Measurements from ENCODE around the gene TEX10.
"Not testable (repeated sequence)": the region's sequence is repeated elsewhere in the genome, so short reads cannot be mapped to it uniquely, and the experiment has no call there.

Gene TEX10

DNA sequence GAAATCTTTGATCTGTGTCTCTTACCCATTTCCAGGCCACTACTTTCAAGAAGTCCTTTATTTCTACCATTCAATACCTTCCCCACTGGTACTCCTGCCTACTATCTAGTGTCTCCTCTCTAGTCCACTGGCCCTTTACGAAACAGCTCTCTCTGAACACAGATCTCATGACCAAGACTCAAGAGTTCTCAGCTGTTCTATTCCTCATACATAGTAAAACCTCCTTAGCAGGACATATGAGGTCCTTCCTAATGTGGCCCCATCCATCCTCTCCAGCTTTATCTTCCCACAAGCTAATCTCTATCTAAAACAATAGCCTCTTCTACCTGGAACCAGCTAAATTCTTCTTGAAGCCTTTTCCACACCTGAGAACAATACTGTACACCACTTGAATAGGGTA lies 2.6 kb downstream of the TEX10 start:
- DNase-seq (ENCODE audit: low read depth) = no peak

DNA sequence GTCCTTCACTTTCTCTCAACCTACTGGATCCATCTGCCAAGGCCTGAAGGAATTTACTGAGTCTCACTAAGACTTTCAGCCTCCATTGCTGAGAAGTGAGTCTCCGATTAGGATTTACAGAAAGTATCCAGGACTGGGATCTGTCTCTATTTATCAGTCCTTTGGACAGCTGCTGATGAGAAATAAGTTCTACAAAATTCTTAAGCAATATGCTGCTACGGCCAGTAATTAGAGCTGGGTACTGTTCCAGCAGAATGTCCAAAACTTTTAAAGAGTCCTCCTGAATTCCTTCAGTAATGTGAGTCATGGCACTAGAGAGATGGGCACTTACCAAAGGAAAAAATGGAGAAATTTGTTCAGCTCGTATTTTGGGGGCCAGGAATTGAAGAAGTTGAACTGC lies 5.9 kb downstream of the TEX10 start:
- no peak for DNase-seq (ENCODE audit: low read depth)

DNA sequence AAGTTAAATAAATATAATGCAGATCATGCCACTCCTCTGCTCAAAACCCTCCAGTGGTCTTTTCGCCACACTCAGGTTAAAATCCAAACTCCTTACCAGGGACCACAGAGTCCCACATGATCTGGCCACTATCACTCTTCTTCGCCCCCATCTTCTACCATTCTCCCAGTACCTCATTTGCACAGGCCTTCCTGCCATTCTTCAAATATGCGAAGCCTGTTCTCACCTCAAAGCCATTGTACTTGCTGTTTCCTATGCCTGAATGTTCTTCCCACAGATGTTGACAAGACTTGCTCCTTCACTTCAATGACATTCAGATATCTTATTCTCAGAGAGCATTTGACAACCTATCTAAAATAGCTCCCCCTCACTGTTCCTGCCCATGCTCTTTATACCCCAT lies 10.9 kb downstream of the TEX10 start:
- no peak for DNase-seq (ENCODE audit: low read depth)

DNA sequence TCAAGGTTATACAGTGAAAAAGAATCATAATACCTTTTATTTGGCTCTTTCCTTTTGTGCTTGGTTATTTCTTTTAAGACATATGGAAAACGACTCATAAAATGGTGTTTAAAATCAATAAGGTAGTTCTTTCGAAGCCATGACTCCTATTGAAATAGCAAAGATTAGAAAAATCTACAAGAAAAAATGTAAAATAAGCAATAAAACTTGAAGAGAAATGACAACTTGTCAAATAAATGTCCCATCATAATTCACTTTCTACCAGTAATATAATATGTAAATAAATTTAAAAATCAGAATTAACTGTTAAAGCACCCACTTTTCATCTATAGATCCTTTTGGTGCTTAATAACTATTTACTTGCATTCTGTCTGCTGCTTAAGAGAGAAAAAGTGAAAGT lies 12.5 kb downstream of the TEX10 start:
- DNase-seq (ENCODE audit: low read depth) = no peak

DNA sequence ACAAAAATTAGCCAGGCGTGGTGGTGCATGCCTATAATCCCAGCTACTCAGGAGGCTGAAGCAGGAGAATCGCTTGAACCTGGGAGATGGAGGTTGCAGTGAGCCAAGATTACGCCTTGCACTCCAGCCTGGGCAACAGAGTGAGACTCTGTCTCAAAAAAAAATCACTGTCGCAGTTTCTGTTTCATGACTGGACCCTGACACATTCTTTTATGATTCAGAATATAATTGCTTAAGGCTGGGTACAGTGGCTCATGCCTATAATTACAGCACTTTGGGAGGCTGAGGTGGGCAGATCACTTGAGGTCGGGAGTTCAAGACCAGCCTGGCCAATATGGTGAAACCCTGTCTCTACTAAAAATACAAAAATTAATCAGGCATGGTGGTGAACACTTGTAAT lies 14.0 kb downstream of the TEX10 start:
- not testable (repeated sequence) for DNase-seq (ENCODE audit: low read depth)

DNA sequence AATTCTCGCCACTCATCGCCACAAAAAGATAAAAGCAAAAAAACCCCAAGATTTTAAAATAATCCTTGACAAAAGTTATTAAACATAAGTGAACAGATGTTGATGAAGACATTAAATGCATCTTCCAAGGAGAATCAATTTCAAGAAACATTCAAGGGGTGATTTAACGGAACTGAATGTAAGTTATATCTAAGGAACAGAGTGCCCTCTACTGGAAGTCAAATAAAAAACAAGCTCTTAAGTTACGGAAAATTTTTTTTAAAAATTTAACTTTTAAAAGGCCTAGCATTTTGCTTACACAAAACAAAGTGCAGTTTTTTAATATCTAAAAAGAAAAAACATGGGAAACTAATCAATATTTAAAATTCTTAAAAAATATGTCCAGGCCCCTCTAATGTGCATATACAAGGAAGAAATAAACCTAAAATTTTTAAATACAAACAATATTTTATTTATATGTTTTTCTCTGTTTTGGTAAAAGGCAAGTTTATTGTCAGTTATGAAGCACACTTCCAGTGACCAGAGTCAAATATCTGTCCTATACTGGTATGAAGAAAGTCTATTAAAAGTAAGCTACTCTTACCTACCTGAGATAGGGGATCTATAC lies 28.0 kb downstream of the TEX10 start:
- peak; percentile 34 for DNase-seq (ENCODE audit: low read depth)

DNA sequence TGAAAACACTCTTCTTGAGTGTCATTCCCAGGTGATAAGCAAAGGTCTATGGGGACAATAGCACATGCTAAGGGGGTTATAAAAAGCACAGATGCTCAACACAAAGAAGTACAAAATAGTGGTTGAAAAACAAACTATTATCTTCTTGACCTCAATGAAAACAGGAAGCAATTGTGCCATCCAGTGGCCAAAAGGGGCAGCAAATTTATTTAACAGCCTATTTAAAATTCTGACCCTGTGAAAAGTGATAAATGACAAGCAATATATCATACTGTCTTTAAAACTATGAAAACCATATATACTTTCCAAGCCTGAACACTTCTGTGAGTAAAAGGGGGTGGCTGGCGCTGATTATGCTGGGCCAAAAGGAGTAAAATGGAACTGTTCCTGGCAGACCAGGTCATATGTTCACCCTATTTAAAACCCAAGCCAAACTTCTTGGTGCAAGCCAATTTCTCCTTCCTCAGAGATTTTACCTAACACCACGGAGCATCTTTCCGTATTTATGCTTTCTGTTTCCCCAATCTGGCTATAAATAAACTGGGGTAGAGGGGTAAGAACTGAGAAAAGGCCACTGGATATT lies 29.7 kb downstream of the TEX10 start:
- DNase-seq (ENCODE audit: low read depth) = no peak

DNA sequence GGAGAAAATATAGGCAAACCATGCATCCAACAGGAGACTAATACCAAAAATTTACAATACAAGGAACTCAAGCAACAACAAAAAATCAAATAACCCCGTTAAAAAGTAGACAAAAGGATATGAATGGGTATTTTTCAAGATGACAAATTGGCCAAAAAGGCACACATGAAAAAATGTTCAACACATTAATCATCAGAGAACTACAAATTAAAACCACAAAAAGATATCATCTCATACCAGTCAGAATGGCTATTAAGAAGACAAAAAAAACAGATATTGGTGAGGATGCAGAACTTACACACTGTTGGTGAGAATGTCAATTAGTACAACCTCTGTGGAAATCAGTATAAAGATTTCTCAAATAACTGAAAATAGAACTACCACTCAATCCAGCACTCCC lies 35.0 kb downstream of the TEX10 start:
- DNase-seq (ENCODE audit: low read depth) = no peak

DNA sequence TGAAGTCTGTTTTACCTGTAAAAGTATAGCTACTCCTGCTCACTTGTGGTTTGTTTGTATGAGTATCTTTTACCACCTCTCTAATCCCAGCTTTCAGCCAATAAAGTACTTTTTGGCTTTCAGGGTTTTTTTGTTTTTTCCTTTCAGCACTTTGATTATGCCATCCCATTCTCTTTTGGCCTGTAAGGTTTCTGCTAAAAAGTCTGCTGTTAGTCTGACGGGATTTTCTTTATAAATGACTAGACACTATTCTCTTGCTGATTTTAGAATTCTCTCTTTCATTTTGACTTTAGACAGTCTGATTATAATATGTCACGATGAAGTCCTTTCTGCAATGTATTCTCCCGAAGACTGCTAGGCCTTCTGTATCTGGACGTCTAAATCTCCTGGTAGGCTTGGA lies 37.2 kb downstream of the TEX10 start:
- DNase-seq (ENCODE audit: low read depth) = no peak

DNA sequence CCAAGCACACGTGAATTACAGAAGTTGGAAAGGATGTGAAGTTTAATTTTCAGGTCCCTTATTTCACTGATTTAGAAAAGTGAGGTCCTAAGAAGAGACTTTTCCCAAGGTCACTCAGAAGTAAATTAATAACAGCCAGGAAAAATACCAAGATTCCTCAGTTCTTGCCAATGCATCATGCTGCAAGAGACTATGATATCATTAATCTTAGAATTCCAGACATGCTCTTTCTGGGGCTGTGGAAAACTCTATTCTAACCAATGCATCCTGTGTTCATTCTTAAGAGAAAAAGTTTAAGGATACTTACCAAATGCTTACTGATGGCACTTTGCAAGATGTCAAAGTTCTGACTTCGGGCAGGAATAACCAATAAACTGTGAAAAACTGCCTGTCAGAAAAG lies 42.8 kb downstream of the TEX10 start:
- no peak for DNase-seq (ENCODE audit: low read depth)

DNA sequence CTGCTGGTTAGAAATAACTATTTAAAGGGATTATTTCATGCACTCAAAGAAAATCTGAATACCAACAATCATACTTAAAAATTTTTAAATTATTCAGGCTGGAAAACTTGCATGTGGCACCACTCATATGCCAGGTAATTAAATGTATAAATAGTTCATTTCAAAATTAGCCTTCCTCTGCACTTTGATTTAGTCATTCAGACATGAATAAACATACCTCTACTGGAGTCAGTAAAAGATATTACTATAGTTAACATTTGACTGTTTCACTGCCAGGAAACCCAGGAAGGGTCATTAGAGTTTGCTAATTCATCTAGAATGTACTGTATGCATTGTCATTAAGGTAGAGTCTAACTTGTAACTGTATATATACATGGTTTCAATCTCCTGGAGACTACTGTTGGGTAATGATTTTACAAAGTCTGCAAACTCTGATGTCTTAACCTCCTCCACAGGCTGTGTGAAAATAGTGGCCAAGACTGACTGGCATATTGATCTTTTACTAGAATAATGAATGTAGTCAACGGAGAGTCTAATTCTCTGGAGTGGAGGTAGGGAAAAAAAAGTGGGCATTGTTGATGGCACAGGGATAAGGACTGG lies 43.7 kb downstream of the TEX10 start:
- DNase-seq (ENCODE audit: low read depth) = no peak

DNA sequence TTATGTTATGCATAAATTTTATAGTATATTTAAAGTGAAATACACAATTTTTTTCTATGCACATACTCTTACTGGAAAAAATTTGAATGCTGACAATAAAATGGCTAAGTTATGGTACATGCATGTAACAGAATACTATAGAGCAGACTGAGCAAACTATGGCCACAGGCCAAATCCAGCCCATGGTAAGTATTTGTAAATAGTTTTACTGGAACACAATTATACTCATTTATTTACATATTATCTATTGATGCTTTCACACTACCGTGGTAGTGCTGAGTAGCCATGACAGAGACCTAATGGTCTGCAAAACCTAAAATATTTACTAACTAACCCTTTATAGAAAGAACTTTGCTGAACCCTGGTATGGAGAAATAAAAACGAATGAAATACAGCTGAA lies 45.7 kb downstream of the TEX10 start:
- DNase-seq (ENCODE audit: low read depth) = no peak

DNA sequence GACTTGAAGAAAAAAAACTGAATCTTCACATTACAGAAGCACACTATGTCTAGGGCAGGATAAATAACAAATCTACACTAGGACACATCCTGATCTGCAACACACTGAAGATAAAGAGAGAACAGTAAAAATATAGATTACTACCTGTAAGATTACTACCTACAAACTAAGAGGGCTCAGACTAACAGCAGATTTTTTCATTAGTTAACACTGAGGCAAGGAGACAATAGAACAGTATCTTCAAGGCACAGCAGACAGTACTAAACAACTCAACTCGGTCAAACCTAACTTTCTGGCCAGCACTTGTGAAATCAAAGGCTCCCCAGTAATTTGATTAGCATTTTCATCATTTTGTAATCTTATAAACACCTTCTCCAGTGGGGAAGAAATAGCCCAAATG lies 46.5 kb downstream of the TEX10 start:
- DNase-seq (ENCODE audit: low read depth) = no peak

DNA sequence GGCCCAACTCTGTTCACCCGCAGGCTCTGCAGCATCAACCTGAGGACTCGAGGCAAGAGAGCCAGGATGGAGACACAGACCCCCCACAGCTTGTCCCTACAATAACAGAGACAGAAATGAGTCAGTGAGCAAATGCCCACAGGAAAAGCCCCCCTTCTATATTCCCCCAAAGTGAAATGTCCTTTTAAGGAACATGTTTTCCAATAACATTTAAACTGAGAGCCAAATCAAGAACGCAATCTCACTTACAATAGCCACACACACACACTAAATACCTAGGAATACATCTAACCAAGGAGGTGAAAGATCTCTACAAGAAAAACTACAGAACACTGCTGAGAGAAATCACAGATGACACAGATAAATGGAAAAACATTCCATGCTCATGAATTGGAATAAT lies 49.0 kb downstream of the TEX10 start:
- no peak for DNase-seq (ENCODE audit: low read depth)

DNA sequence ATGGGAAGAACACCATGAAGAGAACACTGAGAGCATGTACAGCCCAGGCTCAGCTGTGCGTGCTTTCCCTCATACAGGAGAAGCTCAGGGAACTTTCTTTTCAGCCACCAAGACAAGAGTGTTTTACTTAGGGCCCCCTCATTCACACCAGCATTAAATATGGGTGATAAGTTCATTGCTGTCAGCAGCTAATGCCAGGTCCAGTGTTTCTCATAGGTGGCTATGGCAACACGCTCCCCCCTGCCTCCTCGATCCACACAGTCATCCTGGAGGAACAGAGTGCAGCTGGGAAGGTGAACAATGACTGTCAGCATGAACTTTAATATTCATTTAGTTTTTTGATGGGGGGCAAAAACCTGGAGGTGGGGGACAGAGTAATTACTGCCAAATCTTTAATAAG lies 54.4 kb downstream of the TEX10 start:
- no peak for DNase-seq (ENCODE audit: low read depth)

DNA sequence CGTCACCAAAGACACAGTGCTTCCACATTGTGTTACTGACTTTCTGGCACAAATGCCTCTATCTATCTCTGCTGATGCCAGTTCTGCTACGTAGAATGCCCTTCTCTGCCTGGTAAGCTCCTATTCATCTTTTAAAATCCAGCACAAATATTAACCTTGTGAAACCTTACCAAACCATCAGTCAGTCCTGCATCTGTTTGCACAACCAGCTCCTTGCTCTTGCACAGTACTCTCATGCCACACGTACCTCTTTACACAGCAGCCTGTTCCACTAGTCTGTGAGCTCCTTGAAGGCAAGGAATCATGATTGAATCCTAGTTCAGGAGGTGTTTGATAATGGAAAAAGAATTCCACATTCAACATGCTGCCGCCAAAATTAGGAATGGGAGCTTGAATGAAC lies 56.3 kb downstream of the TEX10 start:
- DNase-seq (ENCODE audit: low read depth) = no peak

DNA sequence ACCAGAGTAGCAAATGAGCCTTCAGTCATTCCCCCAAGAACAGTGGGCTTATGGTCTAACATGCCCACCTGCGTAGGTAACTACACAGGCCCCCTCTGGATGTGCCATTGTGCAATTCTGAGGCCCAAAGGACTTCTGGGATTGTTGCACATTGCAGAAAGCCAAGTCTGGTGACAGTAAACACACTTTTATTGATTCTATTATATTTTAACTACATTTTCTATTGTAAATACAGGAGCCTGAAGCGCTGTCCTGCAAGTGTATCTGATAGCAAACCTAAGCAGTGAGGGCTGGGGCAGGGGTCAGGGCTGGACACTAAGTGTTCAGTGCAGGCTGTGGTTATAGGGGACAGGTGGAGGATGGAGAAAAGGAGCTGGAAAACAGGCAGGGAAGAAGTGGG lies 57.5 kb downstream of the TEX10 start:
- DNase-seq (ENCODE audit: low read depth) = no peak

DNA sequence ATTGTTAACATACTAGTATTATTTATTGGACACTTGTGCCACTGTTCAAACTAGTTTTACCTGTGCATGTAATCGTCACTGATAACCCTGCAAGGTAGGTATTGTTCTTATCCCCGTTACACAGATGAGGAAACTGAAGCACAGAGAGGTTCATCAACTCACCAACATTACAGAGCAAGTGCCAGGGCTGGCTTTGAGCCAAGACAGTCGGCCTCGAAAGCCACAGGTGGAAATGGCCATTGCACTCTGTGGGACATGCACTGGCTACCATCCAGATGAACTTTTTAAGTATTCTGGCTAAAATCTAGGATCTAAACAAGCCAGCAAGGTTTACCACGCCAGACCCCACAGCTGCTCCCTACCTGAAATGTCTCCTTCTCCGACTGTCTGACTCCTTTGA lies 57.9 kb downstream of the TEX10 start:
- DNase-seq (ENCODE audit: low read depth) = no peak

DNA sequence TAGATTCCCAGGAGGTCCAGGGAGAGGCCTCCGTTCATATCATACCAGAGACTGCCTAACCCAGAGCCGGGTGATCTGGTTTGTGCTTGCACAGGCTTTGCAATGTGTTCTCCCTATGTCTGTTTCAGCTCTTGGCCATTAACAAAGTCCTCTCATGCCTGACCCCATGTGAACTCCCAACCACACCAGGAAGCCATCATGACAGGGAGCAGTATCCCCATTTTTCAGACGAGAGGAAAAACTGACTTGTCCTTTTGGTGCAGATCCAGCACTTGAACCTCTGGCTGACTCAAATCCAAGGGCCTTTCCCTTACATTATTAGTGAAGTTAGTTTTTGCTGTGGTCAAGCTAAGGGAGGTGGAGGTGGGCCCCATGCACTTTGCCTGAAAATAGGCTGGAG lies 58.4 kb downstream of the TEX10 start:
- DNase-seq (ENCODE audit: low read depth) = no peak

DNA sequence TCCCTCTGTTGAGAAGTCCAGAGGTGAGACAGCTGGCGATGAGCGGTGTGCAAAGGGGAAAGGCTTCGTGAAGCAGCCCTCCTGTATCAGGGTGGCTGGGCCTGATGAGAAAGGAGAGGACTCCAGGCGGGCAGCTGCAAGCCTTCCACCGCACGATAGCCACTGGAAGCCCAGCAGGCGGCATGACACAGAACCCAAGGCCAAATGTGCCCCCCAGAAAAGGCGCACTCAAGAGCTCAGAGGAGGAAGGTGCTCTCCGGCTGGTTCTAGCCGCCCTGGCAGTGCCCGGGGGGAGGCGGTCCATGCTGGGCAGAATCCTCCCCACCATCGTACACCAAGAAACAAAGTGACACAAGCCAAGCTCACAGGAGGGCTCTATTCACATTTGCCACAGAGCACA lies 60.3 kb downstream of the TEX10 start:
- DNase-seq (ENCODE audit: low read depth) = no peak

DNA sequence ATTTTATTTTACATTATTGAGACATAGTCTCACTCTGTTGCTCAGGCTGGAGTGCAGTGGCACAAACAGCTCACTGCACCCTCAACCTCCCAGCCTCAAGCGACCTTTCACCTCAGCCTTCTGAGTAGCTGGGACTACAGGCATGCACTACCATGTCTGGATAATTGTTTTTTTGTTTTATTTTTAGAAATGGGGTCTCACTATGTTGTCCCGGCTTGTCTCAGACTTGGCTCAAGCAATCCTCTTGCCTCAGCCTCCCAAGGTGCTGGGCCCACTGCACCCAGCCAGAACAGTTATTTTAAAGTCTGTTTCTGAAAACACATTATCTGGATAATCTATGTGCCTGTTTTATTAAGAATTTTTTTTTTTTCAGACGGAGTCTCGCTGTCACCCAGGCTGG lies 62.0 kb downstream of the TEX10 start:
- DNase-seq (ENCODE audit: low read depth) = no peak

DNA sequence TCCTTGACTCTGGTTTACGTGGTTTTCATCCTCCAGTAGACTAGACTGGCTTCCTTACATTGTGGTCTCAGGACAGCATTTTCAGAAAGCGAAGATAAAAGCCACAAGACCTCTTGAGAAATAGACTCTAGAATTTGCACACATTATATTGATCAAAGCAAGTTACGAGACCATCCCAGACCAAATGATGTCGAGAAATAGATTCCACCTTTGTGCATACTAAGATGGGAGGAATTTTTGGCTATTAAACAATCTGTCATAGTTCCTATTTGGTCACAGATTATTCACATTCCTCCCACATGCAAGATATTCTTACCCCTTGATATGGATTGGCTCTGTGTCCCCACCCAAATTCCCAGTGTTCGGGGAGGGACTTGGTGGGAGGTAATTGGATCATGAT lies 65.6 kb downstream of the TEX10 start:
- DNase-seq (ENCODE audit: low read depth) = no peak

DNA sequence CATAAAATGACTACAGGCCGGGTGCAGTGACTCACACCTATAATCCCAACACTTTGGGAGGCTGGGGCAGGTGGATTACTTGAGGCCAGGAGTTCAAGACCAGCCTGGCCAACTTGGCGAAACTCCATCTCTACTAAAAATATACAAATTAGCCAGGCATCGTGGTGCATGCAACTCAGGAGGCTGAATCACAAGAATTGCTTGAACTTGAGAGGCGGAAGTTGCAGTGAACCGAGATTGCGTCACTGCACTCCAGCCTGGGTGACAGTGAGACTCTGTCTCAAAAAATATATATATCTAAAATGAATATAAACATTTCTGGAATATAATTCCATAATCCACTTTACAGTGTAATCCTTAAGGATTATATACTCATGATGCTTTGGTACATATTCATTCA lies 66.5 kb downstream of the TEX10 start:
- no peak for DNase-seq (ENCODE audit: low read depth)

DNA sequence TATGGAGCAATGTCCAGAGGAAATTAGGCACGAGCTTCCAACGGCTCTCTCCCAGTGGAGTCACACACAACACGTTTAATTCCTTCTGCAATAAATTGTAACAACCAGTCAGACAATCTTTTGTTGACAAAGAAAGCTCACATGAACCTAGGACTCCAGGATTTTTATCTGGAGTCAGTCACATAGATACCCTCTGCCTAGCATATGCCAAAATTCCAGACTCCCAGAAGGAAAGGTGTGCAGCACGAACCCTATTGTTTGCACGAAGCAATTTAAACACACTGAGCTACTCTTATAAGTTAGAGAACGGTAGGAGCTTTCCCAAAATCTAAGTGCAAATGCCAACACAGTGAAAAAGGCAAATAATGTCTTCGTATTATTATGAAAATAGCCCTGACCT lies 67.1 kb downstream of the TEX10 start:
- no peak for DNase-seq (ENCODE audit: low read depth)

All from CMK (cell line).